ENCODE data around the gene STK32B. TPM values are rescaled to one million over a fixed set of nuclear protein-coding genes. Genes with fewer than 3 reads are reported as not detected.

The STK32B gene
- total and polyA plus RNA-seq, 2 donors, result 2.9 to 4.8 TPM

GRCh38 chr4:5361968-5362367, 310.7 kb downstream of the STK32B start:
- WGBS, result 89% methylated on average over 5 of the region's 5 CpGs
- DNase-seq (ENCODE audit: low read depth in 6 of 9, low spot score in 9 of 9), result peak in 6 of 9 donors; percentile 17 to 47 (median 30)
- no peak overlapping the region for H3K4me3 ChIP-seq (ENCODE audit: low read length in 2 of 2)
- H3K9me3 ChIP-seq (ENCODE audit: control insufficient read depth in 2 of 2, insufficient read depth in 1 of 2, low read length in 1 of 2), result no peaks in the 10 kb centered on the region
- no peaks in the 10 kb centered on the region for H3K36me3 ChIP-seq (ENCODE audit: control insufficient read depth in 2 of 2, insufficient read depth in 2 of 2, low read length in 1 of 2)
- H3K27ac ChIP-seq (ENCODE audit: low read depth in 1 of 2, low read length in 1 of 2), result no peak overlapping the region
- no peaks in the 10 kb centered on the region for H3K27me3 ChIP-seq (ENCODE audit: control insufficient read depth in 2 of 2, insufficient read depth in 1 of 2, low read length in 1 of 2)
- peaks cover 0 to 2% of the 10 kb centered on the region in 2 donors for H3K4me1 ChIP-seq (ENCODE audit: control insufficient read depth in 2 of 2, insufficient read depth in 2 of 2, low read length in 2 of 2)

- no peak overlapping the region for H3K27ac ChIP-seq (ENCODE audit: low read depth in 1 of 2, low read length in 1 of 2)
- DNase-seq (ENCODE audit: low read depth in 6 of 9, low spot score in 9 of 9), result no peak
- H3K4me1 ChIP-seq (ENCODE audit: control insufficient read depth in 2 of 2, insufficient read depth in 2 of 2, low read length in 2 of 2), result peaks cover 0 to 2% of the 10 kb centered on the region in 2 donors
- H3K27me3 ChIP-seq (ENCODE audit: control insufficient read depth in 2 of 2, insufficient read depth in 1 of 2, low read length in 1 of 2), result no peaks in the 10 kb centered on the region
- H3K9me3 ChIP-seq (ENCODE audit: control insufficient read depth in 2 of 2, insufficient read depth in 1 of 2, low read length in 1 of 2), result no peaks in the 10 kb centered on the region
- H3K4me3 ChIP-seq (ENCODE audit: low read length in 2 of 2), result no peak overlapping the region
- no peaks in the 10 kb centered on the region for H3K36me3 ChIP-seq (ENCODE audit: control insufficient read depth in 2 of 2, insufficient read depth in 2 of 2, low read length in 1 of 2)
- WGBS, result 98% methylated on average over 3 of the region's 3 CpGs
These were observed 313.1 kb downstream of the STK32B start for GRCh38 chr4:5364406-5364805.

- no peak for DNase-seq (ENCODE audit: low read depth in 6 of 9, low spot score in 9 of 9)
- H3K36me3 ChIP-seq (ENCODE audit: control insufficient read depth in 2 of 2, insufficient read depth in 2 of 2, low read length in 1 of 2), result no peaks in the 10 kb centered on the region
- H3K27ac ChIP-seq (ENCODE audit: low read depth in 1 of 2, low read length in 1 of 2), result no peak overlapping the region
- H3K4me3 ChIP-seq (ENCODE audit: low read length in 2 of 2), result no peak overlapping the region
- no peaks in the 10 kb centered on the region for H3K27me3 ChIP-seq (ENCODE audit: control insufficient read depth in 2 of 2, insufficient read depth in 1 of 2, low read length in 1 of 2)
- WGBS, result 76% methylated on average over 12 of the region's 12 CpGs
- peaks cover 0 to 2% of the 10 kb centered on the region in 2 donors for H3K4me1 ChIP-seq (ENCODE audit: control insufficient read depth in 2 of 2, insufficient read depth in 2 of 2, low read length in 2 of 2)
- H3K9me3 ChIP-seq (ENCODE audit: control insufficient read depth in 2 of 2, insufficient read depth in 1 of 2, low read length in 1 of 2), result no peaks in the 10 kb centered on the region
These were observed 314.1 kb downstream of the STK32B start for GRCh38 chr4:5365071-5366008.

GRCh38 chr4:5366009-5366386, 314.7 kb downstream of the STK32B start:
- peaks cover 0 to 2% of the 10 kb centered on the region in 2 donors for H3K4me1 ChIP-seq (ENCODE audit: control insufficient read depth in 2 of 2, insufficient read depth in 2 of 2, low read length in 2 of 2)
- no peak overlapping the region for H3K27ac ChIP-seq (ENCODE audit: low read depth in 1 of 2, low read length in 1 of 2)
- no peaks in the 10 kb centered on the region for H3K9me3 ChIP-seq (ENCODE audit: control insufficient read depth in 2 of 2, insufficient read depth in 1 of 2, low read length in 1 of 2)
- no peaks in the 10 kb centered on the region for H3K27me3 ChIP-seq (ENCODE audit: control insufficient read depth in 2 of 2, insufficient read depth in 1 of 2, low read length in 1 of 2)
- no peak overlapping the region for H3K4me3 ChIP-seq (ENCODE audit: low read length in 2 of 2)
- WGBS, result 91% methylated on average over 3 of the region's 3 CpGs
- DNase-seq (ENCODE audit: low read depth in 6 of 9, low spot score in 9 of 9), result no peak
- no peaks in the 10 kb centered on the region for H3K36me3 ChIP-seq (ENCODE audit: control insufficient read depth in 2 of 2, insufficient read depth in 2 of 2, low read length in 1 of 2)

- H3K9me3 ChIP-seq (ENCODE audit: control insufficient read depth in 2 of 2, insufficient read depth in 1 of 2, low read length in 1 of 2), result no peaks in the 10 kb centered on the region
- peaks cover 0 to 2% of the 10 kb centered on the region in 2 donors for H3K4me1 ChIP-seq (ENCODE audit: control insufficient read depth in 2 of 2, insufficient read depth in 2 of 2, low read length in 2 of 2)
- H3K27me3 ChIP-seq (ENCODE audit: control insufficient read depth in 2 of 2, insufficient read depth in 1 of 2, low read length in 1 of 2), result no peaks in the 10 kb centered on the region
- no peaks in the 10 kb centered on the region for H3K36me3 ChIP-seq (ENCODE audit: control insufficient read depth in 2 of 2, insufficient read depth in 2 of 2, low read length in 1 of 2)
- H3K4me3 ChIP-seq (ENCODE audit: low read length in 2 of 2), result no peak overlapping the region
- no peak for DNase-seq (ENCODE audit: low read depth in 6 of 9, low spot score in 9 of 9)
- no peak overlapping the region for H3K27ac ChIP-seq (ENCODE audit: low read depth in 1 of 2, low read length in 1 of 2)
- WGBS, result 94% methylated on average over 6 of the region's 6 CpGs
These were observed 315.1 kb downstream of the STK32B start for GRCh38 chr4:5366421-5366820.

GRCh38 chr4:5368426-5368825, 317.1 kb downstream of the STK32B start:
- H3K9me3 ChIP-seq (ENCODE audit: control insufficient read depth in 2 of 2, insufficient read depth in 1 of 2, low read length in 1 of 2), result no peaks in the 10 kb centered on the region
- no peaks in the 10 kb centered on the region for H3K27me3 ChIP-seq (ENCODE audit: control insufficient read depth in 2 of 2, insufficient read depth in 1 of 2, low read length in 1 of 2)
- no peak overlapping the region for H3K27ac ChIP-seq (ENCODE audit: low read depth in 1 of 2, low read length in 1 of 2)
- peaks cover 0 to 2% of the 10 kb centered on the region in 2 donors for H3K4me1 ChIP-seq (ENCODE audit: control insufficient read depth in 2 of 2, insufficient read depth in 2 of 2, low read length in 2 of 2)
- 95% methylated on average over 3 of the region's 3 CpGs for WGBS
- no peak overlapping the region for H3K4me3 ChIP-seq (ENCODE audit: low read length in 2 of 2)
- no peak for DNase-seq (ENCODE audit: low read depth in 6 of 9, low spot score in 9 of 9)
- H3K36me3 ChIP-seq (ENCODE audit: control insufficient read depth in 2 of 2, insufficient read depth in 2 of 2, low read length in 1 of 2), result no peaks in the 10 kb centered on the region

- no peak overlapping the region for H3K27ac ChIP-seq (ENCODE audit: low read depth in 1 of 2, low read length in 1 of 2)
- 83% methylated on average over 2 of the region's 2 CpGs for WGBS
These were observed 319.0 kb downstream of the STK32B start for GRCh38 chr4:5370286-5370685.

GRCh38 chr4:5371415-5372190, 320.3 kb downstream of the STK32B start:
- 97% methylated on average over 8 of the region's 8 CpGs for WGBS
- H3K4me3 ChIP-seq (ENCODE audit: low read length in 2 of 2), result no peak overlapping the region

More at GRCh38 chr4:5370286-5370685, 319.0 kb downstream of the STK32B start:
- H3K27me3 ChIP-seq (ENCODE audit: control insufficient read depth in 2 of 2, insufficient read depth in 1 of 2, low read length in 1 of 2), result no peaks in the 10 kb centered on the region
- no peak overlapping the region for H3K4me3 ChIP-seq (ENCODE audit: low read length in 2 of 2)
- no peaks in the 10 kb centered on the region for H3K9me3 ChIP-seq (ENCODE audit: control insufficient read depth in 2 of 2, insufficient read depth in 1 of 2, low read length in 1 of 2)
- no peaks in the 10 kb centered on the region for H3K36me3 ChIP-seq (ENCODE audit: control insufficient read depth in 2 of 2, insufficient read depth in 2 of 2, low read length in 1 of 2)
- no peak for DNase-seq (ENCODE audit: low read depth in 6 of 9, low spot score in 9 of 9)
- peaks cover 0 to 2% of the 10 kb centered on the region in 2 donors for H3K4me1 ChIP-seq (ENCODE audit: control insufficient read depth in 2 of 2, insufficient read depth in 2 of 2, low read length in 2 of 2)

GRCh38 chr4:5372198-5372597, 320.9 kb downstream of the STK32B start:
- H3K4me1 ChIP-seq (ENCODE audit: control insufficient read depth in 2 of 2, insufficient read depth in 2 of 2, low read length in 2 of 2), result no peaks in the 10 kb centered on the region
- H3K27ac ChIP-seq (ENCODE audit: low read depth in 1 of 2, low read length in 1 of 2), result no peak overlapping the region
- no peaks in the 10 kb centered on the region for H3K9me3 ChIP-seq (ENCODE audit: control insufficient read depth in 2 of 2, insufficient read depth in 1 of 2, low read length in 1 of 2)
- no peaks in the 10 kb centered on the region for H3K36me3 ChIP-seq (ENCODE audit: control insufficient read depth in 2 of 2, insufficient read depth in 2 of 2, low read length in 1 of 2)
- DNase-seq (ENCODE audit: low read depth in 6 of 9, low spot score in 9 of 9), result no peak
- no peak overlapping the region for H3K4me3 ChIP-seq (ENCODE audit: low read length in 2 of 2)
- no peaks in the 10 kb centered on the region for H3K27me3 ChIP-seq (ENCODE audit: control insufficient read depth in 2 of 2, insufficient read depth in 1 of 2, low read length in 1 of 2)
- 96% methylated on average over 6 of the region's 6 CpGs for WGBS

More at GRCh38 chr4:5371415-5372190, 320.3 kb downstream of the STK32B start:
- Histone ChIP-seq H3K36me3 (ENCODE audit: control insufficient read depth in 2 of 2, insufficient read depth in 2 of 2, low read length in 1 of 2) (no peaks in the 10 kb centered on the region), H3K9me3 (ENCODE audit: control insufficient read depth in 2 of 2, insufficient read depth in 1 of 2, low read length in 1 of 2) (no peaks in the 10 kb centered on the region), H3K27ac (ENCODE audit: low read depth in 1 of 2, low read length in 1 of 2) (no peak overlapping the region), H3K27me3 (ENCODE audit: control insufficient read depth in 2 of 2, insufficient read depth in 1 of 2, low read length in 1 of 2) (no peaks in the 10 kb centered on the region), H3K4me1 (ENCODE audit: control insufficient read depth in 2 of 2, insufficient read depth in 2 of 2, low read length in 2 of 2) (no peaks in the 10 kb centered on the region)
- DNase-seq (ENCODE audit: low read depth in 6 of 9, low spot score in 9 of 9), result no peak
